WTC11 (cell line): ENCODE results near the gene NCAPD2.

Source experiments
- CTCF ChIP-seq: fragments of 200-600 bp; IDR thresholded peaks from 2 replicates; pipeline ENCODE4 v1.8.0; 2022; ENCODE audit warnings: antibody characterized with exemption
- JUN ChIP-seq: sonication (generic); formaldehyde crosslinking; IDR thresholded peaks from 2 replicates; pipeline ENCODE4 v1.8.0; 2023; ENCODE audit warnings: mild to moderate bottlenecking, missing genetic modification reagents
- MYBL2 ChIP-seq: sonication (generic); formaldehyde crosslinking; IDR thresholded peaks from 2 replicates; pipeline ENCODE4 v1.8.1; 2023; ENCODE audit warnings: mild to moderate bottlenecking, moderate library complexity, missing genetic modification reagents
- NR2C2 ChIP-seq: sonication (generic); formaldehyde crosslinking; IDR thresholded peaks from 2 replicates; pipeline ENCODE4 v1.8.0; 2022; ENCODE audit warnings: mild to moderate bottlenecking, missing genetic modification reagents
- SP1 ChIP-seq: sonication (generic); formaldehyde crosslinking; conservative IDR thresholded peaks from 2 replicates; pipeline ENCODE4 v1.8.1; 2022; ENCODE audit warnings: missing genetic modification reagents
- TCF7 ChIP-seq: sonication (generic); formaldehyde crosslinking; IDR thresholded peaks from 2 replicates; pipeline ENCODE4 v1.8.0; 2022; ENCODE audit warnings: mild to moderate bottlenecking, low read depth, missing genetic modification reagents, moderate library complexity
- USF2 ChIP-seq: sonication (generic); formaldehyde crosslinking; IDR thresholded peaks from 2 replicates; pipeline ENCODE4 v1.8.1; 2023; ENCODE audit warnings: mild to moderate bottlenecking, missing genetic modification reagents, moderate library complexity

GRCh38 chr12:6527711-6528110 is 33.8 kb downstream of the NCAPD2 start:
- TF ChIP-seq JUN (CRISPR knock-in tag) = no peak
- no peak for TF ChIP-seq TCF7 (CRISPR knock-in tag)
- TF ChIP-seq SP1 (CRISPR knock-in tag) = no peak
- no peak for TF ChIP-seq MYBL2 (CRISPR knock-in tag)
- TF ChIP-seq CTCF = no peak
- TF ChIP-seq NR2C2 = no peak
- no peak for TF ChIP-seq USF2
